Measurements from ENCODE around the gene IL17A. TPM values are rescaled to one million over a fixed set of nuclear protein-coding genes. Genes with fewer than 3 reads are reported as not detected.

Gene IL17A
- not detected in 2 replicates for total RNA-seq

DNA sequence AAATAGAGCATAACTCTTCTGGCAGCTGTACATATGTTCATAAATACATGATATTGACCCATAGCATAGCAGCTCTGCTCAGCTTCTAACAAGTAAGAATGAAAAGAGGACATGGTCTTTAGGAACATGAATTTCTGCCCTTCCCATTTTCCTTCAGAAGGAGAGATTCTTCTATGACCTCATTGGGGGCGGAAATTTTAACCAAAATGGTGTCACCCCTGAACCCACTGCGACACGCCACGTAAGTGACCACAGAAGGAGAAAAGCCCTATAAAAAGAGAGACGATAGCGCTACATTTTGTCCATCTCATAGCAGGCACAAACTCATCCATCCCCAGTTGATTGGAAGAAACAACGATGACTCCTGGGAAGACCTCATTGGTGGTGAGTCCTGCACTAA lies at the start of gene IL17A:
IL17A (plus strand) TSS at position 301 of the 400 bp plus-strand sequence; CDS start at position 358, 57 bp downstream.

Other genes starting within 250 kb of the IL17A start
- under 0.01 TPM in 1 of 2 replicates, not detected in the other for gene PKHD1, start 98.8 kb upstream of the IL17A start, total RNA-seq
- not detected in 2 replicates for gene IL17F, start 58.1 kb downstream of the IL17A start, total RNA-seq
- 15.0 and 25.3 TPM in 2 replicates for gene MCM3, start 98.4 kb downstream of the IL17A start, total RNA-seq
- 1.0 and 1.5 TPM in 2 replicates for gene PAQR8, start 175.8 kb downstream of the IL17A start, total RNA-seq
- gene EFHC1, start 234.0 kb downstream of the IL17A start, total RNA-seq = 4.1 and 8.5 TPM in 2 replicates

Measured in nasal cavity respiratory epithelium epithelial cell of viscerocranial mucosa (primary cell).